Activated T-helper 1 cell treated with anti-CD3 and anti-CD28 coated beads, Interleukin-2, amount 50 U/mL, for 16 hours (primary cell): ENCODE results near the gene PPP1R11.
"Not testable (repeated sequence)": the region's sequence is repeated elsewhere in the genome, so short reads cannot be mapped to it uniquely, and the experiment has no call there.

Source experiments
- DNase-seq, 2 donors: peaks; one replicate each; pipeline ENCODE4 v3.0.0-alpha.2; 2020; ENCODE audit warnings: low read depth in 1 of 2, low spot score in 1 of 2

Gene PPP1R11

DNA sequence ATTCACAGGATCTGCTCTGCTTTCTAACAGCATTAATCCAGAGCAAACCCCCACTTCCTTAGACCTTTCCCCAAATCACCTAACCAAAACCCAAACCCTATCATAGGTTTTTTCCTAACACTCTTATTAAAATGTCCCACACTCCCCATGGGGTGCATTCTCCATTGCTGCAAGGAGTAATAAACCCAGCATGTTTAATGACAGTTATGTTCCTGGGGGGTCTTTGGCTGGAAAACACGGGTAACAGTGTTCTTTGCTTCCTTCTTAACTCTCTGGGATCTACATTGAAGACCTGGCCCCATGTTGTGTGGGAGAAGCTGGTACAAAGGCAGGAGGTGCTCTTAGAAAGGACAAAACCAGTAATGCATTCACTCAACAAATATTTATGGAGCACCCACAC lies 29.8 kb downstream of the PPP1R11 start:
- DNase-seq, result no peak

GRCh38 chr6:30097902-30098768 lies 31.1 kb downstream of the PPP1R11 start:
- DNase-seq, result no peak

GRCh38 chr6:30100154-30100553 lies 33.2 kb downstream of the PPP1R11 start:
- DNase-seq, result no peak

GRCh38 chr6:30100585-30101443 lies 33.8 kb downstream of the PPP1R11 start:
- DNase-seq, result peak in 1 of 2 donors; percentile 4

- DNase-seq, result peak; percentile 22 to 57
Measured at GRCh38 chr6:30101444-30102413, 34.7 kb downstream of the PPP1R11 start.

DNA sequence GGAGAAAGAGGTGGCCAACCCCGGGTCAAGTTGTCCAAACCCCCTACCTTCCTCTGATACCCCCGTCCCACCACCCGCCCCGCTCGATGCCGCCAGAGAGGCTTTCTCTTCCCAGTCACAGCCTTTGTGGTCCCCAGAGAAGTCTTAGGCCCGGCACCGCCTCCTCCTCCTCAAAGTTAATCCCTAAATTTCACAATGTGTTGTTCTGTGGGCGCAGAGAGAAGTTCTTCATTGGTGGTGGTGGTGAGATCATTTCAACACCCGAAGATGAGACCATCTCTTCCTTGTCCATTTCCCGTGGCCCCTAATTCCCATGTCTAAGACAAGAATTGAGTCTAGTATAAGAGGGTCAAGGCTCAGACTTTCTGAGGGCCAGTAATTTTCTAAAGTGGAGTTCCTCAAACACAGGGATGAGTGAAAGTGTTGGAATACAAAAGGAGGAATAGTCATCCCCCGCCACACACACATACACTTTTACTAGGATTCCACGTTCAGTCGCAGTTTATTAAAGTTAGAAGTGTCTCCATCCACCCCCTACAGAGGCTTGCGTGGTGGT lies 35.5 kb downstream of the PPP1R11 start:
- no peak for DNase-seq

GRCh38 chr6:30102970-30103871 lies 36.2 kb downstream of the PPP1R11 start:
- DNase-seq, result peak; percentile 66 to 68

GRCh38 chr6:30103872-30104179 lies 36.8 kb downstream of the PPP1R11 start:
- no peak for DNase-seq

GRCh38 chr6:30104661-30105060 lies 37.7 kb downstream of the PPP1R11 start:
- no peak for DNase-seq

GRCh38 chr6:30111266-30111856 lies 44.4 kb downstream of the PPP1R11 start:
- DNase-seq, result no peak

DNA sequence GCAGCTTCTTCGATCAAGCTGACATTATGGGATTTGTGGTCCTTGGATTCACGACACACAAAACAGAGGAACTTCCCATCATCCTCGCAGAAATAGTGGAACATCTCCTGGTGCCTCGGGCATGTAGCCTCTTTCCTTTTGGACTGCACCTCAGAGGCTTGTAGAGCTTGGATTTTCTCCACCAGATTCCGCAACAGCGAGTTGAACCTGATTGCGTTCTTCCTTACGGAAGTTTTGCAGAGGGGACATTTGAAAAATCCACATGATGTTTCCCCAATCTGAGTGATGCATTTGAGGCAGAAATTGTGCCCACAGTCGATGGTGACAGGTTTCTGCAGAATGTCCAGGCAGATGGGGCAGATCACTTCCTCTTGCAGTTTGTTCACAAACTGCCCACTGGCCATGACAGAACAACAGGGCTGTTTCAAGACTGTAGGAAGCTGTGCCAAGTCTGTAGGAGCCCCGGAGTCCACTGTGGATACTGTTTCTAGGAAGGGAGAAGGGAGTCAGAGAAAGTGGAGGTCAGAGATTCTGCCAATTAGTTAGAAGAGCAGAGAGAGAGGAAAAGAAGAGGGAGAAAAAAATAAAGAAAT lies 45.5 kb downstream of the PPP1R11 start:
- DNase-seq, result no peak

GRCh38 chr6:30113003-30113759 lies 46.2 kb downstream of the PPP1R11 start, which contains the start of gene TRIM31:
Gene TRIM31, minus strand, starts transcription at chr6:30113090. Its CDS starts 285 bp downstream, at chr6:30112805.
- no peak for DNase-seq

DNA sequence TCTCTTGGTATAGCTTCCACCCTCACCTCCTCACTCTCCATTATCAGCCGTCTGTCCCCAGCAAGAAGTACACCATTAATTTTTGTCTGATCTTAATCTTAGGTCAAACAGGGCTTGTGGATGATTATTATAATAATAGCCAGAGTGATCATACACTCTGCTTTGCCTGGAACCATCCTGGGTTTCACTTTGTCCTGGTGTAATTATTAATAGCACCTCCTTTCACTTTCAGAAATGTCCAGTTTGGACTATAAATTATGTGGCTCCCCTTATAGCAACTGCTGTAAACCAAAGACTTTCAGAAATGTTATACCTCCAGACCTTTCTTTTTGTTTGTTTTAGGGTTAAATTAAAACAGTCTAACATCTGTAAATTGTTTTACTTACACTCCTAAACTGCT lies 46.8 kb downstream of the PPP1R11 start:
- DNase-seq, result no peak

DNA sequence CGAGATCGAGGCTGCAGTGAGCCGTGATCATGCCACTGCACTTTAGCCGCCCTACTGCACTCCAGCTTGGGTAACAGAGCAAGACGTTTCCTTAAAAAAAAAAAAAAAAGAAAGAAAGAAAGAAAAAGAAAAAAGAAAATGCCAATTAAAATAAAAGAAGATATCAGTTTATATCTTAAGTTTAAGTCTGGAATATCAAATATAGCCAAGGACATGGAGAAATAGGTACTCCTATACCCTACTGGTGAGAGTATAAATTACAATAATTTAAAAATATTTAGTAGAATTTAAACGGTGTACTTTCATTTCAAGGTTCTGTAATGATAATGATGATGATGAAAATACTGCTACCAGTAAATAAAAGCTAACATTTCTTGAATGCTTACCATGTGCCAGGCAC lies 49.7 kb downstream of the PPP1R11 start:
- no peak for DNase-seq

DNA sequence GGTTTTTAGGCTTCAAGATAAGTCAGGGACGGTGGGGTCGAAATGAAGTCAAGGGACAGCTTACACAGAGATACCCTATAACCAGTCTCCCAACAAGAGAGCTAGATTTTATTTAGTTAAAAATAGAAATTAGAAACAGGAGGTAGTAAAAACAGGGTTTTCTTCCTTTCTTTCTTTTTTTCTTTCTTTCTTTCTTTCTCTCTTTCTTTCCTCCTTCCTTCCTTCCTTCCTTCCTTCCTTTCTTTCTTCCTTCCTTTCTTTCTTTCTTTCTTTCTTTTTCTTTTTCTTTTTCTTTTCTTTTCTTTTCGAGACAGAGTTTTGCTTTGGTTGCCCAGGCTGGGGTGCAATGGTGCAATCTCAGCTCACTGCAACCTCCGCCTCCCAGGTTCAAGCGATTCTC lies 51.7 kb downstream of the PPP1R11 start:
- not testable (repeated sequence) for DNase-seq
